Effector memory CD4-positive, alpha-beta T cell (primary cell): ENCODE results near the gene ZBTB16.

Source experiments
- DNase-seq, 3 donors: peaks; one replicate each; pipeline ENCODE4 v3.0.0-alpha.2; 2020
- H3K27ac ChIP-seq: 2 replicates; pipeline ENCODE4 v1.7.0; 2013; ENCODE audit warnings: mild to moderate bottlenecking, low read length, moderate library complexity; ENCODE audit not compliant: insufficient read depth, poor library complexity, severe bottlenecking
- H3K27me3 ChIP-seq: replicated peaks from 2 replicates; pipeline ENCODE4 v1.7.0; 2013; ENCODE audit warnings: mild to moderate bottlenecking, low read length; ENCODE audit not compliant: insufficient read depth, control insufficient read depth, poor library complexity, severe bottlenecking
- H3K36me3 ChIP-seq: 2 replicates; pipeline ENCODE4 v1.7.0; 2013; ENCODE audit warnings: mild to moderate bottlenecking, low read length, moderate library complexity; ENCODE audit not compliant: control insufficient read depth, insufficient read depth
- H3K4me1 ChIP-seq: 2 replicates; pipeline ENCODE4 v1.7.0; 2013; ENCODE audit warnings: low read length, mild to moderate bottlenecking; ENCODE audit not compliant: control insufficient read depth, insufficient read depth, poor library complexity, severe bottlenecking
- H3K4me3 ChIP-seq: 2 replicates; pipeline ENCODE4 v1.7.0; 2013; ENCODE audit warnings: low read length, low read depth, mild to moderate bottlenecking; ENCODE audit not compliant: insufficient read depth, poor library complexity, severe bottlenecking
- H3K9me3 ChIP-seq: 2 replicates; pipeline ENCODE4 v1.7.0; 2013; ENCODE audit warnings: mild to moderate bottlenecking, low read length, moderate library complexity; ENCODE audit not compliant: control insufficient read depth

ZBTB16 gene

DNA sequence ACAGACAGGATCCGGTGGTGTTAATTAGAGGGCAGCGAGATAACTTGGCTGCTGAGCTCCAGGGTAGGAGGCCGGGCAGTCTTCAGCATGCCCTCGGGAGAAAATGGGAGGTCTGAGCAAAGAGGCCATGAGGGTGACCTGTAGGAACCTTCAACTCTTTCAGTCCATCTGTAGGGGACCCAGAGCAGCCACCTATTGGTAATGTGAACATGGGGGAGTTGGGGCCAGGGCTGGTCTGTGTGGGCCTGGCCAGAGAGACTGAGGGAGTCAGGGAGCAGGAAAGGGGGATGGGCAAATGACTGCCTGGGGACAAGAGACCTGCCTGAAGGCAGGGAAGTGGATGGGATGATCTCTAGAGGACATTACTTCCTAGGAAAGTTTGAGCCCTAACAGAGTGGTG is 135.6 kb downstream of the ZBTB16 start:
- H3K27me3 ChIP-seq: no peaks in the 10 kb centered on the region
- H3K36me3 ChIP-seq: no peaks in the 10 kb centered on the region
- H3K4me1 ChIP-seq: no peaks in the 10 kb centered on the region
- DNase-seq: no peak
- H3K9me3 ChIP-seq: no peaks in the 10 kb centered on the region
- no peak overlapping the region for H3K27ac ChIP-seq
- H3K4me3 ChIP-seq: no peak overlapping the region

DNA sequence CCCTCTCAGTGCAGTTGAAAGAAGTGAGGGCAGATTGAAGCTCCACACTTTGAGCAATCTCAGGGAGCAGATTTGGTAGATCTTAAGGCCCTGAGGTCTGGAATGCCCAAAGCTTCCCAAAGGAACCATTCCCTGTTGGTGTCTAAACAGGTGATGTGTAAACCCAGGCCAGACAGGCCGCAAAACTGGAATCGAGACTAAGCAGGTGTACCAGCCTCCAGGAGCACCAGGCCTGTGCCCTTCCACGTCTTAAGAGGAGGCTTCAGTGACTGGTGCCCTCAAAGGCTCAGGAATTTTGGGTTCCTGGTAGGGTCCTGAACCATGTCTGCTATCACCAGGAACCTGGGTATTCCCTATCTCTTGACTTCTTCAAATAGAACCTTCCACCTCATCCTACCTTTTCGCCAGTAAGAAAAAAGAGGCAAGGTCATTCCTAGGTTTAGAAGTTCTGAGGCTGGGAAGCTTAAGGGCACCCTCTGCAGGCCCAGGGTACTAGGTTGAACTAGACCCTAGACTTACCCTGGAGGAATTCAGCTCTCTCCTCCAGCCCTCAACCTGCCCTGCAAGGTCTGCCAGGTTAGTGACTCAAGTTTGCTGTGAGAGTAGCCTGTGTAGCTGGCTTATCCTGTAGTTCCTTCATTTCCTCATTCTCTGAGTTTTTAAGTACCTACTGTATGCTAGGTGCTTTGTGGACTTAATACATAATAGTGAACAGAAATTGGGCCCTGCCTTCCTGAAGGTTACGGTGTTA is 136.6 kb downstream of the ZBTB16 start:
- H3K36me3 ChIP-seq: no peaks in the 10 kb centered on the region
- no peaks in the 10 kb centered on the region for H3K4me1 ChIP-seq
- H3K9me3 ChIP-seq: no peaks in the 10 kb centered on the region
- no peak for DNase-seq
- H3K27ac ChIP-seq: no peak overlapping the region
- no peaks in the 10 kb centered on the region for H3K27me3 ChIP-seq
- H3K4me3 ChIP-seq: no peak overlapping the region

DNA sequence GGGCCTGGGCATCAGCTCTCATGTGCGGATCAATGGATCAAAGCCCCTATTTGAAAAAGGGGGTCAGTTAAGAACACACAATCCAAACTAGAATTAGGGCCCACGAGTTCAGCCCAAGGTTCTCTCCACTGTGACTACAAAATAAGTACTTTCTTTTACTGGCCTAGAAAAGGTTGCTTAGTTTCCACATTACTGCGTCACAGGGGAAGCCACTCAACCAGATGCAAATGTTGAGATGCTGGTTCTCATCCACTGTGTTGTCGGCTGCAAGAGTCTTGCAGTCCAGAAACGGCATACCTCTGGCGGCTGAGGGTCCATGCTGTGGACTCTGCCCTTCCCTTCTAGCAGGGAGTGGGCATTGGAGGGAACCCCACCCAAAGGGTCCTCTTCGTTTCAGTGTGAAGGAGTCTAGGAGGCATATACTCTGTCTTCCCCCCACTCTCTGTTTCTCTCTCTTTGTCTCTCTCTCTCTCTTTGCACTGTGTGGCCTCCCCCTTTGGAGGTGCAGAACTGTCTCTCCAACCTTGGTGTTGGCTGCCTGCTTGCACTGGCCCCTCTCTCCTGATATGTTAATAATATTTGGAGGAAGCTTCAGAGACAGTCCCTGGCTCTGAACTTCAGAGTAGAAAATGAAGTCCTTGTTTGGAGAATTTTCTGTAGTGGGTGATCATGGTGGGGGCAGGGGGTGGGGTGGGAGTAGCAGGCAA is 137.6 kb downstream of the ZBTB16 start:
- no peaks in the 10 kb centered on the region for H3K4me1 ChIP-seq
- DNase-seq: no peak
- H3K9me3 ChIP-seq: no peaks in the 10 kb centered on the region
- no peaks in the 10 kb centered on the region for H3K27me3 ChIP-seq
- H3K36me3 ChIP-seq: no peaks in the 10 kb centered on the region
- no peak overlapping the region for H3K27ac ChIP-seq
- H3K4me3 ChIP-seq: no peak overlapping the region

DNA sequence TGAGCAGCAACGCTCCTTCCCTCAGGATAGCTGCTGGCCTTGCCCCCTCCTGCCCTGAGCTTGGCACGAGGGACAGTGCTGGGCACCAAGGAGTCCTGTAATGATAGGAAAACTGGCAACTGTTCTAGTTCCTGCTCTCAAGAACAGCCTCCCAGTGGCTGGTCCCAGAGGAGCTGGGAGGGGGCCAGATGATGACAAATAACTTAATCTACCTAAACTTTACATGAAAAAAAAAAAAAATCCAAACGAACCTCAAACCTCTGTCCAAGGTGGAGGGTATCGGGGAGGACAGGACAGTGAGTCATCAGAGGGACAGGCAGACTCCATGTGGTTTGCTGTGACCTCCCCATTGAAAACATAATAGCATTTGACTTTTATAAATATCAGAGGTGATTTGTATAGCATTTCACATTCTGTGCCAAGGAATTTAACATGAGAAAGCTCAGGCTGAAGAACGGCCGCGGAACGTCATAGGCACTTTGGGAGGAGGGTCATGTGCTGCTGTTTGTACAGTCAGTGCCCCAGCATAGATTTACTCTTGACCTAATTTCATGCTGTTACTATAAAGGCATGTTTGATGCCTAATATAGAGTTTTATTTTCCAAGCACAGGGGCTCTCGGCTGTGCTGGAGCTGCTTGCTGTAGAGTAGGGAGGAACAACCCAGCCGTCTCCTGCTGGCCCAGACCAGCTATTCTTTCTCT is 138.4 kb downstream of the ZBTB16 start:
- no peak overlapping the region for H3K4me3 ChIP-seq
- no peaks in the 10 kb centered on the region for H3K4me1 ChIP-seq
- H3K36me3 ChIP-seq: no peaks in the 10 kb centered on the region
- H3K27me3 ChIP-seq: no peaks in the 10 kb centered on the region
- no peak overlapping the region for H3K27ac ChIP-seq
- DNase-seq: no peak
- no peaks in the 10 kb centered on the region for H3K9me3 ChIP-seq

DNA sequence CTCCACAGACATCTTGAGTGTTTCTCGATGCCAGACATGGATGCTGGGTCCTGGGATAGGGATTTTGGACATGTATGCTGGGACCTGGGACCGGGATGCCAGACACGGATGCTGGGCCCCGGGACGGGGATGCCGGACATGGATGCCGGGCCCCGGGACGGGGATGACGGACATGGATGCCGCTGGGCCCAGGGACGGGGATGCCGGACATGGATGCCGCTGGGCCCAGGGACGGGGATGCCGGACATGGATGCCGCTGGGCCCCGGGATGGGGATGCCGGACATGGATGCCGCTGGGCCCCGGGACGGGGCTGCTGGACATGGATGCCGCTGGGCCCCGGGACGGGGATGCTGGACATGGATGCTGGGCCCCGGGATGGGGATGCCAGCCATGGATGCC is 139.5 kb downstream of the ZBTB16 start:
- H3K27me3 ChIP-seq: no peaks in the 10 kb centered on the region
- H3K27ac ChIP-seq: no peak overlapping the region
- no peaks in the 10 kb centered on the region for H3K4me1 ChIP-seq
- DNase-seq: no peak
- no peaks in the 10 kb centered on the region for H3K9me3 ChIP-seq
- H3K4me3 ChIP-seq: no peak overlapping the region
- no peaks in the 10 kb centered on the region for H3K36me3 ChIP-seq

DNA sequence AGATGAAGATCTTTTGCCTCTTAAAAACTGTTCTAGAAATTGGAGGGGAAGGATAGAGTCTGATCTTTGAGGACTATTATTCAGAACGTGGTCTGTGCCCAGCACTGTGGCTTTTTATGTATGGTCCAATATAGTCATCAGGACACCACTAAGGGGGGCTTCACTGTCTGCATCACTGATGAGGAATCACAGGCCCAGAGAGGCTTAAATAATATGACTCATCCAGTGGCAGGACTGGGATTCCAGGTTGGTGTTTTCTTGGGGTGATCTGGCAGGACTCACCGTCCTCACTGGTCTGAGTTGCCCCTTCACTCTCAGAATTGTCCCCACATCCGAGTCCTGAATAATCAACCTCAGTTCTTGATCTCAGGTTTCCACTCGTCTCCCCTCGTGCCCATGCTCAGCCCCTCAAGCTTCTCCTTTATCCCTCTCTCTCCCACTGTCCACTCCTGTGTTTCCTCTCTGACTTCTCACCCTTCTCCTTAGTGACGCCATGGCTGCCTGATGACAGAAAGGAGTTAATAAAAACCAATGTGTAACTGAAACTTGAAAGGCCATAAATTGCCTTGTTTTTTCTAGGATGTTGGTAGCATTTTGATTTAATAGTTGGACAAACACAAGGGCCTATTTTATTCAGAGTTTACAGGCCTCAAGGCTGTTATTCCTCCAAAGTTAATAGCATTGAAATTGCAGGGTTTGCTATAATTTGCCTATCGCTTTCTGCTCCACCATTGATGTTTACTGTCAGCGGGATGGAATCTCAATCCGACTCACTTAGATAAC is 141.0 kb downstream of the ZBTB16 start:
- H3K27me3 ChIP-seq: no peaks in the 10 kb centered on the region
- no peak for DNase-seq

DNA sequence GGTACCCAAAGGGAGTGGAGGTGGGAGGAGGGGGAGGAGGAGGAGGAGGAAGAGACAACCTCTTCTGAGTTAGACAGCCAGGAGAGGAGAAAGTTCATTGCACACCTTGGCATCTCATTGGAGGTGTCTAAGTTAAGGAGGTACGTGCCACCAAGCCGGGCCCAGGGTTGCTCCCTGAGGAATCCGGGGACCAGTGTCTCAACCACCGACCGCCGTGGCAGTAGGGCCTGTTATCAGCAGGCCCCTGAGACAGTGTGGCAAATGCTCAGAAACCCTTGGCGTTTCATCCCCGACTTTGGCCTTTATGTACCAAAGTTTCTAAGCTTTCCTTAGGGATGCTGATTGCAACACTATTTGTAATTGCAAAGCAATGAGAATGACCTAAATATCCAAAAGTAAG is 141.7 kb downstream of the ZBTB16 start:
- DNase-seq: no peak

More for the DNA sequence above, 141.0 kb downstream of the ZBTB16 start:
- no peak overlapping the region for H3K27ac ChIP-seq
- H3K36me3 ChIP-seq: no peaks in the 10 kb centered on the region
- H3K4me3 ChIP-seq: no peak overlapping the region
- no peaks in the 10 kb centered on the region for H3K9me3 ChIP-seq
- no peaks in the 10 kb centered on the region for H3K4me1 ChIP-seq

DNA sequence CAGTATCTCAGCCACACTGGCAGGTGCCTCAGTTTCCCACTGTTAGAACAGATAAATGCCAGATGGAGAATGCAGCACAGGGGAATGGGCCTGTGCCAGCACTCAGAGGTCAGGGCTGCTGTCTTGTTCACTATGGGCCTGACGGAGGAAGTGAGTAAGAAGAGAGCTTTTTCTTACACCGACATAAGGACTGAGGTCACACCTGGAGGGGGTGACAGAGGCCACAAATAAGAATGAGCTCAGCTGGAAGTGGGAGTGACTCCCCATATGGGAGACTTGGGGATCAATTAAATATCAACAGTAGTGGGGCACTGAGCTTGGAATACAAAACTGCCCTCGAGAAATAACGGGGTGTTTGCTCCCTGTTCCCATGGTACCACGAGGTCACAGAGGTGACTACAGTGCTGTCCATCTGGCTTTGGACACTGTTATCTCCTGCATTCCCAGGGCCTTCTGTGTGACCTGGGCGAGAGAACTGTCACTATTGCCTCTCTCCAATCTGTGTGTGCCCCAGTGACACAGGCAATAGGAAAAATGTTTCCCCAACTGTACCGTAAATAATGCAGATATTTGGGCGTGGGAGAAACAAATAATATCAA is 142.6 kb downstream of the ZBTB16 start:
- Histone ChIP-seq H3K4me1 (no peaks in the 10 kb centered on the region), H3K27me3 (no peaks in the 10 kb centered on the region), H3K36me3 (no peaks in the 10 kb centered on the region), H3K9me3 (no peaks in the 10 kb centered on the region), H3K27ac (no peak overlapping the region), H3K4me3 (no peak overlapping the region)
- DNase-seq: no peak

More for the DNA sequence above, 141.7 kb downstream of the ZBTB16 start:
- Histone ChIP-seq H3K4me1 (no peaks in the 10 kb centered on the region), H3K9me3 (no peaks in the 10 kb centered on the region), H3K27me3 (no peaks in the 10 kb centered on the region), H3K36me3 (no peaks in the 10 kb centered on the region), H3K27ac (no peak overlapping the region), H3K4me3 (no peak overlapping the region)

DNA sequence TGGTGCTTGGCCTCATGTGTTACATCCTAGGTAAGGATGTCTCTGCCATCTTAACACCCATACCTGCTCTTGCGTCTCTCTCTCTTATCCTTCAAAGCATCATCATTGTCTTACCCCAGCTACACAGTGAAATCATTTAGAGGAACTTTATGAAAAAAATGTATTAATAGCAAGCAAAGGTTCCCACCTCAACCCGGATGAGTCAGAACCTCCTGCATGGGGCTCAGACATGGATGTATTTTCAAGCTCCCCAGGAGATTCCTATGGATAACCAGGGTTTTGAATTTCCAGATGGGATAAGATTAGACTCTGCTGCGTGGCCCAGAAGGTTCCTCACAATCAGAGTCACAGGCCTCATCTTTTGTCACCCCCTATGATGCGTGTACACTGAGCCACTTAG is 147.6 kb downstream of the ZBTB16 start:
- no peaks in the 10 kb centered on the region for H3K36me3 ChIP-seq
- H3K9me3 ChIP-seq: no peaks in the 10 kb centered on the region
- no peaks in the 10 kb centered on the region for H3K27me3 ChIP-seq
- no peak overlapping the region for H3K4me3 ChIP-seq
- no peak for DNase-seq
- peaks cover 9% of the 10 kb centered on the region for H3K4me1 ChIP-seq
- H3K27ac ChIP-seq: no peak overlapping the region
